Measurements from ENCODE around the gene PXDN. TPM values are rescaled to one million over a fixed set of nuclear protein-coding genes. Genes with fewer than 3 reads are reported as not detected.

Gene PXDN
- total RNA-seq, 6 experiments from 2014 or later: 283 to 403 (median 323) TPM

DNA sequence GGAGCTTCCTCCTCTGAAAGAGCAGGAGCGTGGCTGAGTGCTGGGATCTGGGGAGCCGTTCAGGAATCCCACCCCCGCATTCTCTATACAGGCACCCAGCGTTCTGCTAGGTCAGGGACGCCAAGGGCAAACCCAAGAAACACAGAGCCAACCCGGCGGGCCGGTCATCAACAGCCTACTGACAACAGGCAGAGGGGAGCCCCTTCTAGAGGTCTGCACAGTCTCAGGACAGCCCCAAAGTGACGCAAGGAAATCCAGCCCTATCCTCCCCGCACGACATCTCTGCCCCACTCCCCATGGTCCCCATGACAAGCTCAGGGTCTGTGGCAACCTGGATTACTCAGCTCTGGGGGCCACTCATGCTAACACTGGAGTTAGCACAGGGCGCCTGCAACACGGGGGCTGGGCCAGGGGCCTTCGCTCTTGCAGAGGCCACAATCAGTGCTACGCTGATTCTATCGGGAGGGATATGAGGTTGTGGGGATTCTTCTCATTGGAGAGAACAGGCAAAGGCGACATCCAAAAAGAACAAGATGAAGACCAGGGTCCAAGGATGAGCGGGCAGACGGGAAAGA lies 81.6 kb downstream of the PXDN start:
- TF ChIP-seq, protein P1, sequence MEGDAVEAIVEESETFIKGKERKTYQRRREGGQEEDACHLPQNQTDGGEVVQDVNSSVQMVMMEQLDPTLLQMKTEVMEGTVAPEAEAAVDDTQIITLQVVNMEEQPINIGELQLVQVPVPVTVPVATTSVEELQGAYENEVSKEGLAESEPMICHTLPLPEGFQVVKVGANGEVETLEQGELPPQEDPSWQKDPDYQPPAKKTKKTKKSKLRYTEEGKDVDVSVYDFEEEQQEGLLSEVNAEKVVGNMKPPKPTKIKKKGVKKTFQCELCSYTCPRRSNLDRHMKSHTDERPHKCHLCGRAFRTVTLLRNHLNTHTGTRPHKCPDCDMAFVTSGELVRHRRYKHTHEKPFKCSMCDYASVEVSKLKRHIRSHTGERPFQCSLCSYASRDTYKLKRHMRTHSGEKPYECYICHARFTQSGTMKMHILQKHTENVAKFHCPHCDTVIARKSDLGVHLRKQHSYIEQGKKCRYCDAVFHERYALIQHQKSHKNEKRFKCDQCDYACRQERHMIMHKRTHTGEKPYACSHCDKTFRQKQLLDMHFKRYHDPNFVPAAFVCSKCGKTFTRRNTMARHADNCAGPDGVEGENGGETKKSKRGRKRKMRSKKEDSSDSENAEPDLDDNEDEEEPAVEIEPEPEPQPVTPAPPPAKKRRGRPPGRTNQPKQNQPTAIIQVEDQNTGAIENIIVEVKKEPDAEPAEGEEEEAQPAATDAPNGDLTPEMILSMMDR (IDR thresholded peaks at IDR 0.05): no peak
- no peak for DNase-seq
- no peaks in the 10 kb centered on the region for H3K4me1 Mint-ChIP-seq (ENCODE audit: low read depth)
- H3K9me3 Mint-ChIP-seq: no peaks in the 10 kb centered on the region
- no peak overlapping the region for H3K4me3 Mint-ChIP-seq
- H3K27ac Mint-ChIP-seq: no peak overlapping the region
- H3K36me3 Mint-ChIP-seq (ENCODE audit: low read depth): peaks cover 28% of the 10 kb centered on the region
- H3K27me3 Mint-ChIP-seq (ENCODE audit: insufficient read depth): peaks cover 3% of the 10 kb centered on the region

DNA sequence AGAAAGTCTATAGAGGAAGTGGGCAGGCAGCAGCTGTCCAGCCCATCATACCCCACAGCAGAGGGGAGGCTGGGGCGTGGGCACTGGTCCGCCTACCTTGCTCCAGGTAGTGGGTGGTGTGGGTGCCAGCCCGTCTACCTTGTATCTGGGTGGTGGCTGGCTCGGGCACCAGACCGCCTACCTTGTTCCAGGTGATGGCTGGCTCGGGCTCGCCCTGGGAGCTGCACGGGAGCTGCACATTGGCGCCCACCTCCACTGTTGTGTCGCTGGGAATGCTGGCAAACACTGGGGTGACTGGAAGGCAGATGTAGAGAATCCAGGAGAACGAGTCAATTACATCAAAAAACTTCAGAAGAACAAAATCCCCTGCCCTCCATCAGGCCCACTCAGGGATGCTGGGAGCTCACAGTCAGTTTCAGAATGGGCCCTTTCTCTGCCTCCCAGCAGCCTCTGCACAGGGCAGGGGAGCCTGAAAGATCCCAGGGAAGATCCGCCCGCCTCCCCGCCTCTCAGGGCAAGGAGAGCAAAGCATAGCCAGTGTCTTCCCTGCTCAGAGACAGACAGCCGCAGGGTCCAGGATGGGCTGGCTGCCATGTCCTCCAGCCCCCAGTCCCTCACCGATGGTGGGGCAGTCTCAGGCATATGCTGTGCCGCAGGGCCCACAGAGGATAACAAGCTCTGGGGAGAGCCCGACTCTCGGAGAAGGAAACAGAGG lies 82.3 kb downstream of the PXDN start:
- Mint-ChIP-seq H3K27me3 (ENCODE audit: insufficient read depth) (peaks cover 5% of the 10 kb centered on the region), H3K4me1 (ENCODE audit: low read depth) (no peaks in the 10 kb centered on the region), H3K36me3 (ENCODE audit: low read depth) (peaks cover 28% of the 10 kb centered on the region), H3K27ac (no peak overlapping the region), H3K9me3 (no peaks in the 10 kb centered on the region), H3K4me3 (no peak overlapping the region)
- TF ChIP-seq, protein P1 (IDR thresholded peaks at IDR 0.05): no peak
- DNase-seq: no peak

GRCh38 chr2:1660656-1661640 lies 83.4 kb downstream of the PXDN start:
- DNase-seq: no peak
- no peaks in the 10 kb centered on the region for H3K4me1 Mint-ChIP-seq (ENCODE audit: low read depth)
- H3K27me3 Mint-ChIP-seq (ENCODE audit: insufficient read depth): peaks cover 7% of the 10 kb centered on the region
- H3K4me3 Mint-ChIP-seq: no peak overlapping the region
- TF ChIP-seq, protein P1 (IDR thresholded peaks at IDR 0.05): no peak
- H3K27ac Mint-ChIP-seq: no peak overlapping the region; the same call in 1 of the 2 replicates
- peaks cover 26% of the 10 kb centered on the region for H3K36me3 Mint-ChIP-seq (ENCODE audit: low read depth)
- no peaks in the 10 kb centered on the region for H3K9me3 Mint-ChIP-seq

GRCh38 chr2:1659951-1660565 lies 84.3 kb downstream of the PXDN start:
- DNase-seq: no peak
- TF ChIP-seq, protein P1 (IDR thresholded peaks at IDR 0.05): no peak
- Mint-ChIP-seq H3K36me3 (ENCODE audit: low read depth) (peaks cover 17% of the 10 kb centered on the region), H3K27ac (no peak overlapping the region), H3K9me3 (no peaks in the 10 kb centered on the region), H3K4me1 (ENCODE audit: low read depth) (no peaks in the 10 kb centered on the region), H3K27me3 (ENCODE audit: insufficient read depth) (peaks cover 7% of the 10 kb centered on the region), H3K4me3 (no peak overlapping the region)

All from HFFc6 (cell line).